ENCODE data around the gene MMP24OS.
A peak's percentile ranks its signal among the peaks of the same experiment; 100 is the strongest.

The MMP24OS gene

DNA sequence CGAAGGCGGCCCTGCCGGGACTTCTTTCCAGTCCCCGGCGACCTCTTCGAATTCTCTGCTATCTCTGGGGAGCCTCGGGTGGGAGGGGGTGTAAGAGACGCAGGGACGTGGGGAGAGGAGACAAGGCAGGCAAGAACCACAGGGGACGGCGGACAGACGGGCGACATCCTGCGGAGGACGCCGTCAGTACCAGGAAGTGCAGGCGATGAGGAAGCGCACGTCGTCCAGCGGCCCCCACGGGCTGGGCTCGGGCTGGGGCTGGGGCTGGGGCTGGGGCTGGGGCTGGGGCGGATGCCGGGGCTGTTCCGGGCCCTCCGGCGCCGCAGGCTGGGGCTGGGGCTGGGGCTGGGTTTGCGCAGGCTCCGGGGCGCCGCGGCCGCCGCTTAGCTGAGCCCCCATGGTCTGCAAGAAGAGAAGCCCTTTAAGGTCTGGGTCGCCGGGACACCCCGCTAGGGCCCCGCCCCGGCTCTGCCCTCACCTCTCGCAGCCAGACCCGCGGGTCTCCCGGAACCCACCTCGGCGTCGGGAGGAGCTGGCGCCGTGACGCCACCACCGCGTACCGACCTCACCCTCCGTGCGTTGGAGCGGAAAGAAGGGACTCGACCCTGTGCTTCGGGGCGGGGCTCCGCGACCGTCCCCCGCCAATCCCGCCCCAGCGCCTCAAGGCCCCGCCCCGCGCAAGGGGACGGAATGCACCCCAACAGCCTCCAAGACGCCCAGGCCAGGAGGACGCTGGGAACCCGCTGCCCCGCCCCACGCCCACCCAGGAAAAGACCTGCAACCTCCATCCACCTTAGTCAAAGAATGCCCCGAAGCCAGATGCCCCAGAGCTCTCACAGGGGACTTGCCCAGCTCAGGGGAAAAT is at the start of gene MMP24OS:
MMP24OS (minus strand) TSS at position 592 of the 865 bp plus-strand sequence; CDS start at position 399, 193 bp downstream.
- DNase-seq (ENCODE audit: extremely low read depth, insufficient read length), result peak; percentile 93
- peak within 1 kb of the TSS; percentile 91 for H3K4me3 ChIP-seq (replicated peaks; ENCODE audit: low read depth, low read length)
- H3K27me3 ChIP-seq (replicated peaks; ENCODE audit: control insufficient read depth, insufficient read depth, low read length), result no peaks in the 10 kb centered on the region
- TF ChIP-seq CTCF (IDR thresholded peaks at IDR 0.05; ENCODE audit: insufficient read depth, low read length, poor library complexity, severe bottlenecking), result peak; percentile 49
- peaks cover 23% of the 10 kb centered on the region for H3K36me3 ChIP-seq (ENCODE audit: control insufficient read depth, insufficient read depth, low read length)

DNA sequence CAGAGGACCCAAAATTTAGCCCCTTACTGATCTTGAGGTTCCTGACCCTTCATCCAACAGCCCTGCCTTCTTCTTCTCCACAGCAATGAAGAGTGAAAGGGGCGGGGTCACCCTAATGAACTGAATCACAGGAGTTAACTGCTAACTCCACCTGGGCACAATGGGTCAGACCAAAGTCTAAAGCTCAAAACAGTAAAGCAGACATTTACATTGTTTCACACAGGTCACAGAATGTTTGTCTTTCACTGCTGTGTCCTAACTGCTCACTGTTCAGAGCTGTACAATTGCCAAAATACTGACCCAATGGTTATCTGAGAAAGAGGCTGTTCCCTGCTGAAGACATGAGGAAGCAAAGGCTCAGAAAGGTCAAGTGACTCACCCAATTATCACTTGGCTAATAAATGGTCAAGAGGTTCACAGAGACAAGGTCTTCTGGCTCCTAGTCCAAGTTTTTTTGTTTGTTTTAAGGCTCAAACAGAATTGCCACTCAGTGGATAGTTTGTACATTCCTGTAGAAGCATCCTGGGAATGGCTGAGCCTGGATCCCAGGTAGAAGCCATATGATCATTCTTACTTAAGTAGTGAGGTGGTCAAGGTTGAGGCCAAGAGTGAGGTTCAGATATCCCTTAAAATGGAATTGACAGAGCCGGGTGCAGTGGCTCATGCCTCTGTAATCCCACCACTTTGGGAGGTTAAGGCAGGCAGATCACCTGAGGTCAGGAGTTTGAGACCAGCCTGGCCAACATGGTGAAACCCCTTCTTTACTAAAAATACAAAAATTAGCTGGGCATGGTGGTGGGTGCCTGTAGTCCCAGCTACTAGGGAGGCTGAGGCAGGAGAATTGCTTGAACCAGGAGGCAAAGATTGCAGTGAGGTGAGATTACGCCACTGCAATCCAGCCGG is 49.4 kb upstream of the MMP24OS start:
- no peaks in the 10 kb centered on the region for H3K27me3 ChIP-seq (replicated peaks; ENCODE audit: control insufficient read depth, insufficient read depth, low read length)
- H3K4me3 ChIP-seq (replicated peaks; ENCODE audit: low read depth, low read length), result no peak overlapping the region
- peaks cover 1% of the 10 kb centered on the region for H3K36me3 ChIP-seq (ENCODE audit: control insufficient read depth, insufficient read depth, low read length)
- TF ChIP-seq CTCF (IDR thresholded peaks at IDR 0.05; ENCODE audit: insufficient read depth, low read length, poor library complexity, severe bottlenecking), result no peak
- DNase-seq (ENCODE audit: extremely low read depth, insufficient read length), result no peak

GRCh38 chr20:35326740-35327073 is 48.8 kb upstream of the MMP24OS start:
- peaks cover 1% of the 10 kb centered on the region for H3K36me3 ChIP-seq (ENCODE audit: control insufficient read depth, insufficient read depth, low read length)
- no peaks in the 10 kb centered on the region for H3K27me3 ChIP-seq (replicated peaks; ENCODE audit: control insufficient read depth, insufficient read depth, low read length)
- no peak overlapping the region for H3K4me3 ChIP-seq (replicated peaks; ENCODE audit: low read depth, low read length)
- TF ChIP-seq CTCF (IDR thresholded peaks at IDR 0.05; ENCODE audit: insufficient read depth, low read length, poor library complexity, severe bottlenecking), result no peak
- DNase-seq (ENCODE audit: extremely low read depth, insufficient read length), result no peak

DNA sequence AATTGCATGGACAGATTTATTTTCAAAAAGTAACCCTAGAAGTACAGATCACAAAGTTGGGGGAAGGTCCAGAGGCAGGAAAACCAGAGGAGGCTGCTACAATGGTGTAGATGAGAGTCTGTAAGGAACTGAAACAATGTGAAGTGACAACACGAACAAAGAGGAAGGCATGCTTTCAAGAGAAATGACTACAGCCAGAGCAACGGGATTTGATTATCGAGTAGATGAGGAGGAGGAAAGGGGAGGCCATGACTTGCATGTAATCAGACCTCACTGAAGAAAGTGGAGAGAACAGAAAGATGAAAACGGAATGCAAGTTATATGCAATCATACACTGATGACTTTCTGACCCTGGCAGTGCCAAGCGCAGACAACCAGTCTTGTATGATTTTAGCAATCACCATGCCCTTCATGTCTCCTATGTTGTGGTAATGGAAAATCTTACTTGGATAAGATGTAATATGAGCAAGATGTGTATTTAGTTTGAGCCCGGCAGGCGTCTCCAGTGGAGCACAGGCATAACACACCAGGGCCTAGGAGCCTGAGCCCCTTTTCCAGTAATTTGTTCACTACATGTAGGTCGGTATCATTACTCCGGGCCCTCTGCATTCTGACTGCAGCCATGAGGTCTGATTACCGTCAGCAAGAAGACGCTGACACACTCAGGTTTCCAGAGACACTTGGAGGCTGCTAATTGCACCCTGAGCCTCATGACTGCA is 48.3 kb upstream of the MMP24OS start:
- Histone ChIP-seq H3K27me3 (replicated peaks; ENCODE audit: control insufficient read depth, insufficient read depth, low read length) (no peaks in the 10 kb centered on the region), H3K36me3 (ENCODE audit: control insufficient read depth, insufficient read depth, low read length) (peaks cover 1% of the 10 kb centered on the region), H3K4me3 (replicated peaks; ENCODE audit: low read depth, low read length) (no peak overlapping the region)
- no peak for TF ChIP-seq CTCF (IDR thresholded peaks at IDR 0.05; ENCODE audit: insufficient read depth, low read length, poor library complexity, severe bottlenecking)
- no peak for DNase-seq (ENCODE audit: extremely low read depth, insufficient read length)

GRCh38 chr20:35325401-35325800 is 47.5 kb upstream of the MMP24OS start:
- no peak for DNase-seq (ENCODE audit: extremely low read depth, insufficient read length)
- no peaks in the 10 kb centered on the region; the same call in none of the 2 replicates for H3K36me3 ChIP-seq (ENCODE audit: control insufficient read depth, insufficient read depth, low read length)
- no peaks in the 10 kb centered on the region for H3K27me3 ChIP-seq (replicated peaks; ENCODE audit: control insufficient read depth, insufficient read depth, low read length)
- no peak overlapping the region for H3K4me3 ChIP-seq (replicated peaks; ENCODE audit: low read depth, low read length)
- no peak for TF ChIP-seq CTCF (IDR thresholded peaks at IDR 0.05; ENCODE audit: insufficient read depth, low read length, poor library complexity, severe bottlenecking)

All from GM06990 (cell line).